ENCODE results near the gene C18orf63. TPM values are rescaled to one million over a fixed set of nuclear protein-coding genes. Genes with fewer than 3 reads are reported as not detected.

Gene C18orf63
- total and polyA plus RNA-seq, 2 experiments from 2014 or later: not detected

- Histone ChIP-seq H3K4me1 (ENCODE audit: insufficient read depth) (peaks cover 72% of the 10 kb centered on the region), H3K4me2 (peak overlapping the region; percentile 79), H4K20me1 (replicated peaks; ENCODE audit: insufficient read depth) (peaks cover 3% of the 10 kb centered on the region; the same call in 1 of the 2 replicates), H3F3A (replicated peaks; ENCODE audit: low read depth) (peaks cover 6% of the 10 kb centered on the region; the same call in 1 of the 2 replicates), H3K27ac (ENCODE audit: low read depth) (peak overlapping the region; percentile 75), H2AFZ (no peak overlapping the region), H3K79me2 (replicated peaks; ENCODE audit: insufficient read depth) (peaks cover 99% of the 10 kb centered on the region), H3K36me3 (ENCODE audit: insufficient read depth) (no peaks in the 10 kb centered on the region), H3K27me3 (ENCODE audit: insufficient read depth) (no peaks in the 10 kb centered on the region), H3K4me3 (peak overlapping the region; percentile 35; the same call in 1 of the 2 replicates), H3K9me2 (ENCODE audit: insufficient read depth) (no peaks in the 10 kb centered on the region)
- ATAC-seq (peak; percentile 8), DNase-seq (ENCODE audit: low spot score) (no peak)
- Mint-ChIP-seq H3K4me1 (peaks cover 75% of the 10 kb centered on the region), H3K27ac (peak overlapping the region; percentile 98), H3K4me3 (peak overlapping the region; percentile 59; the same call in 1 of the 3 replicates), H3K36me3 (ENCODE audit: low read depth) (peaks cover 36% of the 10 kb centered on the region), H3K9me3 (peaks cover 2% of the 10 kb centered on the region; the same call in 1 of the 3 replicates), H3K27me3 (ENCODE audit: insufficient read depth, low read depth, poor library complexity) (peaks cover 11% of the 10 kb centered on the region)
- no peak for TF ChIP-seq ZNF331 (CRISPR knock-in tag; IDR thresholded peaks at IDR 0.05; ENCODE audit: low read depth)
- no peak for TF ChIP-seq EZH2phosphoT487 (IDR thresholded peaks at IDR 0.05; ENCODE audit: unreplicated experiment)
- TF ChIP-seq ETS1 (IDR thresholded peaks at IDR 0.05): no peak
- TF ChIP-seq, protein P1, sequence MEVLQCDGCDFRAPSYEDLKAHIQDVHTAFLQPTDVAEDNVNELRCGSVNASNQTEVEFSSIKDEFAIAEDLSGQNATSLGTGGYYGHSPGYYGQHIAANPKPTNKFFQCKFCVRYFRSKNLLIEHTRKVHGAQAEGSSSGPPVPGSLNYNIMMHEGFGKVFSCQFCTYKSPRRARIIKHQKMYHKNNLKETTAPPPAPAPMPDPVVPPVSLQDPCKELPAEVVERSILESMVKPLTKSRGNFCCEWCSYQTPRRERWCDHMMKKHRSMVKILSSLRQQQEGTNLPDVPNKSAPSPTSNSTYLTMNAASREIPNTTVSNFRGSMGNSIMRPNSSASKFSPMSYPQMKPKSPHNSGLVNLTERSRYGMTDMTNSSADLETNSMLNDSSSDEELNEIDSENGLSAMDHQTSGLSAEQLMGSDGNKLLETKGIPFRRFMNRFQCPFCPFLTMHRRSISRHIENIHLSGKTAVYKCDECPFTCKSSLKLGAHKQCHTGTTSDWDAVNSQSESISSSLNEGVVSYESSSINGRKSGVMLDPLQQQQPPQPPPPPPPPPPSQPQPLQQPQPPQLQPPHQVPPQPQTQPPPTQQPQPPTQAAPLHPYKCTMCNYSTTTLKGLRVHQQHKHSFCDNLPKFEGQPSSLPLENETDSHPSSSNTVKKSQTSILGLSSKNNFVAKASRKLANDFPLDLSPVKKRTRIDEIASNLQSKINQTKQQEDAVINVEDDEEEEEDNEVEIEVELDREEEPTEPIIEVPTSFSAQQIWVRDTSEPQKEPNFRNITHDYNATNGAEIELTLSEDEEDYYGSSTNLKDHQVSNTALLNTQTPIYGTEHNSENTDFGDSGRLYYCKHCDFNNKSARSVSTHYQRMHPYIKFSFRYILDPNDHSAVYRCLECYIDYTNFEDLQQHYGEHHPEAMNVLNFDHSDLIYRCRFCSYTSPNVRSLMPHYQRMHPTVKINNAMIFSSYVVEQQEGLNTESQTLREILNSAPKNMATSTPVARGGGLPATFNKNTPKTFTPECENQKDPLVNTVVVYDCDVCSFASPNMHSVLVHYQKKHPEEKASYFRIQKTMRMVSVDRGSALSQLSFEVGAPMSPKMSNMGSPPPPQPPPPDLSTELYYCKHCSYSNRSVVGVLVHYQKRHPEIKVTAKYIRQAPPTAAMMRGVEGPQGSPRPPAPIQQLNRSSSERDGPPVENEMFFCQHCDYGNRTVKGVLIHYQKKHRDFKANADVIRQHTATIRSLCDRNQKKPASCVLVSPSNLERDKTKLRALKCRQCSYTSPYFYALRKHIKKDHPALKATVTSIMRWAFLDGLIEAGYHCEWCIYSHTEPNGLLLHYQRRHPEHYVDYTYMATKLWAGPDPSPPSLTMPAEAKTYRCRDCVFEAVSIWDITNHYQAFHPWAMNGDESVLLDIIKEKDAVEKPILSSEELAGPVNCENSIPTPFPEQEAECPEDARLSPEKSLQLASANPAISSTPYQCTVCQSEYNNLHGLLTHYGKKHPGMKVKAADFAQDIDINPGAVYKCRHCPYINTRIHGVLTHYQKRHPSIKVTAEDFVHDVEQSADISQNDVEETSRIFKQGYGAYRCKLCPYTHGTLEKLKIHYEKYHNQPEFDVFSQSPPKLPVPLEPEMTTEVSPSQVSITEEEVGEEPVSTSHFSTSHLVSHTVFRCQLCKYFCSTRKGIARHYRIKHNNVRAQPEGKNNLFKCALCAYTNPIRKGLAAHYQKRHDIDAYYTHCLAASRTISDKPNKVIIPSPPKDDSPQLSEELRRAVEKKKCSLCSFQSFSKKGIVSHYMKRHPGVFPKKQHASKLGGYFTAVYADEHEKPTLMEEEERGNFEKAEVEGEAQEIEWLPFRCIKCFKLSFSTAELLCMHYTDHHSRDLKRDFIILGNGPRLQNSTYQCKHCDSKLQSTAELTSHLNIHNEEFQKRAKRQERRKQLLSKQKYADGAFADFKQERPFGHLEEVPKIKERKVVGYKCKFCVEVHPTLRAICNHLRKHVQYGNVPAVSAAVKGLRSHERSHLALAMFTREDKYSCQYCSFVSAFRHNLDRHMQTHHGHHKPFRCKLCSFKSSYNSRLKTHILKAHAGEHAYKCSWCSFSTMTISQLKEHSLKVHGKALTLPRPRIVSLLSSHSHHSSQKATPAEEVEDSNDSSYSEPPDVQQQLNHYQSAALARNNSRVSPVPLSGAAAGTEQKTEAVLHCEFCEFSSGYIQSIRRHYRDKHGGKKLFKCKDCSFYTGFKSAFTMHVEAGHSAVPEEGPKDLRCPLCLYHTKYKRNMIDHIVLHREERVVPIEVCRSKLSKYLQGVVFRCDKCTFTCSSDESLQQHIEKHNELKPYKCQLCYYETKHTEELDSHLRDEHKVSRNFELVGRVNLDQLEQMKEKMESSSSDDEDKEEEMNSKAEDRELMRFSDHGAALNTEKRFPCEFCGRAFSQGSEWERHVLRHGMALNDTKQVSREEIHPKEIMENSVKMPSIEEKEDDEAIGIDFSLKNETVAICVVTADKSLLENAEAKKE (CRISPR knock-in tag; IDR thresholded peaks at IDR 0.05): no peak
Measured at GRCh38 chr18:74283646-74284045, 32.0 kb upstream of the C18orf63 start.
